ENCODE results near the gene APOL5. TPM values are rescaled to one million over a fixed set of nuclear protein-coding genes. Genes with fewer than 3 reads are reported as not detected.

The APOL5 gene
- total and polyA plus RNA-seq, 4 donors, result 0.43 TPM; not detected in 3

GRCh38 chr22:35740616-35741015 is 22.9 kb downstream of the APOL5 start:
- Histone ChIP-seq H3K36me3 (ENCODE audit: control insufficient read depth in 4 of 4, insufficient read depth in 3 of 4, low read depth in 1 of 4, low read length in 3 of 4) (peaks cover 0 to 14% (median 8%) of the 10 kb centered on the region in 4 donors), H3K27me3 (ENCODE audit: control insufficient read depth in 4 of 4, insufficient read depth in 4 of 4, low read length in 3 of 4) (no peaks in the 10 kb centered on the region), H3K4me3 (ENCODE audit: low read depth in 1 of 3, low read length in 3 of 3) (no peak overlapping the region), H3K27ac (ENCODE audit: low read depth in 1 of 2, low read length in 2 of 2) (no peak overlapping the region), H3K9me3 (ENCODE audit: control insufficient read depth in 4 of 4, low read length in 3 of 4) (no peaks in the 10 kb centered on the region), H3K9ac (ENCODE audit: low read depth in 1 of 2, low read length in 2 of 2) (no peak overlapping the region), H3K4me1 (ENCODE audit: control insufficient read depth in 4 of 4, insufficient read depth in 4 of 4, low read length in 3 of 4) (peaks cover 0 to 12% (median 1%) of the 10 kb centered on the region in 4 donors)
- 99% methylated on average over 1 of the region's 1 CpG for WGBS
- no peak for TF ChIP-seq ZBTB33 (IDR thresholded peaks at IDR 0.05)
- TF ChIP-seq JUND (IDR thresholded peaks at IDR 0.05), result no peak
- TF ChIP-seq ATF3 (IDR thresholded peaks at IDR 0.05), result no peak
- TF ChIP-seq GABPA (IDR thresholded peaks at IDR 0.05 in 1 of 2, conservative IDR thresholded peaks at IDR 0.05 in 1 of 2), result no peak
- TF ChIP-seq REST (IDR thresholded peaks at IDR 0.05), result no peak
- no peak for TF ChIP-seq SP1 (IDR thresholded peaks at IDR 0.05)
- TF ChIP-seq YY1 (IDR thresholded peaks at IDR 0.05), result no peak
- TF ChIP-seq MAX (IDR thresholded peaks at IDR 0.05), result no peak
- no peak for TF ChIP-seq HNF4A (conservative IDR thresholded peaks at IDR 0.05)
- no peak for TF ChIP-seq RXRA (IDR thresholded peaks at IDR 0.05)
- no peak for TF ChIP-seq CTCF (IDR thresholded peaks at IDR 0.05; ENCODE audit: low read depth, low read length, missing input control)
- no peak for TF ChIP-seq HNF4G (IDR thresholded peaks at IDR 0.05)
- TF ChIP-seq TAF1 (conservative IDR thresholded peaks at IDR 0.05), result no peak
- no peak for TF ChIP-seq FOXA2 (IDR thresholded peaks at IDR 0.05)
- TF ChIP-seq EGR1 (IDR thresholded peaks at IDR 0.05; ENCODE audit: low read depth in 2 of 2), result no peak
- no peak for TF ChIP-seq NR2F2 (IDR thresholded peaks at IDR 0.05)
- no peak for TF ChIP-seq FOXA1 (IDR thresholded peaks at IDR 0.05)
- no peak for TF ChIP-seq RAD21 (IDR thresholded peaks at IDR 0.05)
- no peak for DNase-seq (ENCODE audit: low spot score)
